Measurements from ENCODE around the gene CNTNAP2.

DNA sequence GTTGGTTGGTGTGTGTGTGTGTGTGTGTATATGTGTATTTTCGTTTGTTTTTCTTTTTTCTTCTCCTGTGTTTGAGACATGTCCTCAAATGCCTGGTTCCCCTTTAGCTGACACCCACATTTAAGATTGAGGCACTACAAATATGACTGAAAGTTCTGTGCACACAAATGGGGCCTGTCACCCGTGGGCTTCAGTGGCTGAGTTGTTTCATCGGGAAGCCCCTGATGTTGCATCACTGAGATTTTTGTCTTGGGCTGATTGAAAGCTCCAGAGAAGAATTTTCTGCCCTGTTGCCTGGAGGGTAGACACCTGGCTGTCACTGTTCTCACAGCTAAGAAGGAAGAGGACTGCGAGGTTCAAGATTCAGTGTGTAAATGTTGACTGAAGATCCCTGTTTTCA is 2190.2 kb downstream of the CNTNAP2 start:
- TF ChIP-seq GABPA (IDR thresholded peaks at IDR 0.05 in 1 of 2, conservative IDR thresholded peaks at IDR 0.05 in 1 of 2) (no peak), CTCF (IDR thresholded peaks at IDR 0.05; ENCODE audit: low read depth, low read length, missing input control) (no peak), EGR1 (IDR thresholded peaks at IDR 0.05; ENCODE audit: low read depth in 2 of 2) (no peak), SP1 (IDR thresholded peaks at IDR 0.05) (no peak), JUND (IDR thresholded peaks at IDR 0.05) (no peak), REST (IDR thresholded peaks at IDR 0.05) (no peak), FOXA1 (IDR thresholded peaks at IDR 0.05) (no peak), YY1 (IDR thresholded peaks at IDR 0.05) (no peak), TAF1 (conservative IDR thresholded peaks at IDR 0.05) (no peak), ZBTB33 (IDR thresholded peaks at IDR 0.05) (no peak)
- TF ChIP-seq, protein P1, sequence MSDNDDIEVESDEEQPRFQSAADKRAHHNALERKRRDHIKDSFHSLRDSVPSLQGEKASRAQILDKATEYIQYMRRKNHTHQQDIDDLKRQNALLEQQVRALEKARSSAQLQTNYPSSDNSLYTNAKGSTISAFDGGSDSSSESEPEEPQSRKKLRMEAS (IDR thresholded peaks at IDR 0.05), result no peak
- TF ChIP-seq, protein P2, sequence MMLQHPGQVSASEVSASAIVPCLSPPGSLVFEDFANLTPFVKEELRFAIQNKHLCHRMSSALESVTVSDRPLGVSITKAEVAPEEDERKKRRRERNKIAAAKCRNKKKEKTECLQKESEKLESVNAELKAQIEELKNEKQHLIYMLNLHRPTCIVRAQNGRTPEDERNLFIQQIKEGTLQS (IDR thresholded peaks at IDR 0.05), result no peak
